ENCODE results near the gene FDX1. TPM values are rescaled to one million over a fixed set of nuclear protein-coding genes. Genes with fewer than 3 reads are reported as not detected.
"Not testable (repeated sequence)": the region's sequence is repeated elsewhere in the genome, so short reads cannot be mapped to it uniquely, and the experiment has no call there.

Gene FDX1, protein sequence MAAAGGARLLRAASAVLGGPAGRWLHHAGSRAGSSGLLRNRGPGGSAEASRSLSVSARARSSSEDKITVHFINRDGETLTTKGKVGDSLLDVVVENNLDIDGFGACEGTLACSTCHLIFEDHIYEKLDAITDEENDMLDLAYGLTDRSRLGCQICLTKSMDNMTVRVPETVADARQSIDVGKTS
- 5.9 and 8.1 TPM in 2 replicates for total RNA-seq

DNA sequence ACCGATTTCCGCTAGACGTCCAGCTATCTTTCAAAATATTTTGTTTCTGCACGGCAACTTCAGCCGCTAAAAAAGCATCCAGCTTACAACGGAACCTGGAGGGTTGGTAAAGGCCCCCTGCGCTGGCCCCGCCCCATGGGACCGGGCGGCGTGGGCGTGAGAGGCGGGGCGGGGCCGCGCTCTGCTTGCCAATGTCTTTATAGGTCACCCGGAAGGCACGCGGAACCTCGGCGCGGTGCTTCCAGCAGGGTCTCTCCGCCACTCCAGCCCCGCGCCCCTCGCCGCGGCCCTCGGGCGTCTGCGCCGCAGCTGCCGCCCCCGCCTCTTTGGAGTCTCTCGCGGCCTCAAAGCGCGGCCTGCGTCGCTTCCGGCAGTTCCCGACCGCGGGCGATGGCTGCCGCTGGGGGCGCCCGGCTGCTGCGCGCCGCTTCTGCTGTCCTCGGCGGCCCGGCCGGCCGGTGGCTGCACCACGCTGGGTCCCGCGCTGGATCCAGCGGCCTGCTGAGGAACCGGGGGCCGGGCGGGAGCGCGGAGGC lies at the start of gene FDX1:
Gene FDX1 (plus strand): TSS at position 218 of the 536 bp plus-strand sequence. CDS start 173 bp downstream, at position 391.
- peak; percentile 83 to 84 for DNase-seq (ENCODE audit: low read depth in 2 of 2)

DNA sequence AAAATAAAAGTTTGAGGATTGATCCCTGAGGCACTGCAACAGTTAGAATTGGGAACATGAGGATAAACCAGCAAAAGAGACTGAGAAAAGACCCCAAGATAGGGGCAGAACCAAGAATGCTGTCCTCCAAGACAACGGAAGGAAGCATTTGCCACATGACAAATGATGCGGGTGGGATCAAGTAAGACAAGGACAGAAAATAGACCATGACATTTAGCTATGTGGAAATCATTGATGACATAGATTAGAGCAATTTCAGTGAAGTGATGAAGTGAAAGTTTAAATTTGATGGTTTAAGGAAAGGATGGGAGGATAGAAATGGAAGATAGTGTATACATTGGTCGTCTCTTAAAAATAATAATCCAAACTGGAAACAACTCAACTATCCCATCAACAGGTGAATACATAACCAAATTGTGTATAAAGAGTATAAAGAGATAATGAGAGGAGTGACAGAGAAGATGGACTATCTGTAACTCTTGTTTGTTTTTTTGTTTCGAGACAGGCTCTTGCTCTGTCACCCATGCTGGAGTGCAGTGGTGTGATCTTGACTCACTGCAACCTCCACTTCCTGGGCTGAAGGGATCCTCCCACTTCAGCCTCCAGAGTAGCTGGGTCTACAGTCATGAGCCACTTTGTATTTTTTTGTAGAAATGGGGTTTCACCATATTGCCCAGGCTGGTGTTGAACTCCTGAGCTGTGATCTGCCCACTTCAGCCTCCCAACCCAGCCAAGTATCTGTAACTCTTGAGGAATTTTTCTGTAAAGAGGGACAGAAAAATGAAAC lies 48.7 kb upstream of the FDX1 start:
- no peak for DNase-seq (ENCODE audit: low read depth in 2 of 2)

DNA sequence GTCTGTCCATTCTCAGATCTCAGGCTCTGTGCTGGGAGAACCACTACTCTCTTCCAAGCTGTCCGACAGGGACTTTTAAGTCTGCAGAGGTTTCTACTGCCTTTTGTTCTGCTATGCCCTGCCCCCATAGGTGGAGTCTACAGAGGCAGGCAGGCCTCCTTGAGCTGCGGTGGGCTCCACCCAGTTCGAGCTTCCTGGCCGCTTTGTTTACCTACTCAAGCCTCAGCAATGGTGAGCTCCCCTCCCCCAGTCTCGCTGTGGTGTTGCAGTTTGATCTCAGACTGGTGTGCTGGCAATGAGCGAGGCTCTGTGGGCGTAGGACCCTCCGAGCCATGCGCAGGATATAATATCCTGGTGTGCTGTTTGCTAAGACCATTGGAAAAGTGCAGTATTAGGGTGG lies 41.5 kb upstream of the FDX1 start:
- not testable (repeated sequence) for DNase-seq (ENCODE audit: low read depth in 2 of 2)

DNA sequence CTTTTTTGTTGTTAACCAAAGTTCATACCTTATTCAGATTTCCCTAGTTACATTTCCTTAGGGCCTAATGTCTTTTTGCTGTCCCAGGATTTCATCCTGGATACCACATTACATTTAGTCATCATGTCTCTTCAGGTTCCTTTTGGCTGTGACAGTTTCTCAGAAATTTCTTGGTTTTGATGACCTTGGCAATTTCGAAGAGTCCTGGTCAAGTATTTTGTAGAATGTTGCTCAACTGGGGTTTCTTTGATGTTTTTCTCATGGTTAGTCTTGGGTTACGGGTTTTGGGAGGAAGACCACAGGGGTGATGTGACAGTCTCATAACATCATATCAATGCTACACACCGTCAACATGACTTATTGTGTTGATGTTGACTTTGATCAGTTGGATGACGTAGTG lies 39.8 kb upstream of the FDX1 start:
- no peak for DNase-seq (ENCODE audit: low read depth in 2 of 2)

DNA sequence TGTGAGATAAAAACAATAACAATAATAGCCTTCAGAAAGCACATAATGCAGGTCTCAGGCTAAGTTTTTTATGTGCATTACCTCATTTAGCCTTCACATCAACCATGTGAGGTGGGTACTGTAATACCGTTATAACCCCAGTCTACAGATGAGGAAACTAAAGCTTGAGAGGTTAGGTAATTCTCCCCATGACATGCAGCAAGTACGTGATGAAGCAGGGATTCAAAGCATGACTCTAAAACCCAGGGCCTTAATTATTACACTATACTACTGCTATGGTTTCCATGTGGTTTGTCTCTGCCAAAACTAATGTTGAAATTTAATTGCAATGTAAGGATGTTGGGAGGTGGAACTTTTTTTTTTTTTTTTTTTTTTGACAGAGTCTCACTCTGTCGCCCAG lies 37.7 kb upstream of the FDX1 start:
- DNase-seq (ENCODE audit: low read depth in 2 of 2), result no peak

DNA sequence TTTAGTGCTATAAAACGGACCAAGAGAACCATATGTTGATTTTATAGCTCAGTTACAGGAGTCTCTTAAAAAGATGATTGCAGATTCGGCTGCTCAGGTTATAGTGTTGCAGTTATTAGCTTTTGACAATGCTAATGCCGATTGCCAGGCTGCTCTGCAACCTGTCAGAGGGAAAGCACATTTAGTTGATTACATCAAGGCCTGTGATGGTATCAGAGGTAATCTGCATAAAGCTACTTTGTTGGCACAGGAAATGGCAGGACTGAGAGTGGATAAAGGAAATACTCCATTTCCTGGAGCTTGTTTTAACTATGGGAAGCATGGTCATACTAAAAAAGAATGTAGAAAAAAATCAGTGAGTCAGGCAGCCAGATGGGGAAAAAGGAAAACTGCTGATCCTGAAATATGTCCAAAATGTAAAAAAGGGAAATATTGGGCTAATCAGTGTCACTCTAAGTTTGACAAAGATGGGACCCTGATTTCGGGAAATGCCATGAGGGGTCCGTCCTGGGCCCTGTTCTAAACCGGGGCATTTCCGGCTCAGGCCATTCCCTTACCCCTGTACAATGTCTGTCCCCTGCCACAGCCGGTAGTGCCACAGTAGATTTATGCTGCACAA lies 32.0 kb upstream of the FDX1 start:
- peak; percentile 29 to 30 for DNase-seq (ENCODE audit: low read depth in 2 of 2)

DNA sequence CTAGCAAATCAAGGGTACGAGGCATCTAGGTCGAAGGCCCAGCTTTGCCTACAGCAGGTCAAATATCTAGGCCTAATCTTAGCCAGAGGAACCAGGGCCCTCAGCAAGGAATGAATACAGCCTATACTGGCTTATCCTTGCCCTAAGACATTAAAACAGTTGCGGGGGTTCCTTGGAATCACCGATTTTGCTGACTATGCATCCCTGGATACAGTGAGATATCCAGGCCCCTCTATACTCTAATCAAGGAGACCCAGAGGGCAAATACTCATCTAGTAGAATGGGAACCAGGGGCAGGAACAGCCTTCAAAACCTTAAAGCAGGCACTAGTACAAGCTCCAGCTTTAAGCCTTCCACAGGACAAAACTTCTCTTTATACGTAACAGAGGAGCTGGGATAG lies 26.2 kb upstream of the FDX1 start:
- not testable (repeated sequence) for DNase-seq (ENCODE audit: low read depth in 2 of 2)

DNA sequence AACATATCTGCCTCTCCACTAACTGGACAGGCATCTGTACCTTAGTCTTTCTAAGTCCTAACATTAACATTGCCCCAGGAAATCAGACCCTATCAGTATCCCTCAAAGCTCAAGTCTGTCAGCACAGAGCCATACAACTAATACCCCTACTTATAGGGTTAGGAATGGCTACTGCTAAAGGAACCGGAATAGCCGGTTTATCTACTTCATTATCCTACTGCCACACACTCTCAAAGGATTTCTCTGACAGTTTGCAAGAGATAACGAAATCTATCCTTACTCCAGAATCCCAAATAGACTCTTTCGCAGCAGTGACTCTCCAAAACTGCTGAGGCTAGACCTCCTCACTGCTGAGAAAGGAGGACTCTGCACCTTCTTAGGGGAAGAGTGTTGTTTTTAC lies 24.1 kb upstream of the FDX1 start:
- DNase-seq (ENCODE audit: low read depth in 2 of 2), result not testable (repeated sequence)

DNA sequence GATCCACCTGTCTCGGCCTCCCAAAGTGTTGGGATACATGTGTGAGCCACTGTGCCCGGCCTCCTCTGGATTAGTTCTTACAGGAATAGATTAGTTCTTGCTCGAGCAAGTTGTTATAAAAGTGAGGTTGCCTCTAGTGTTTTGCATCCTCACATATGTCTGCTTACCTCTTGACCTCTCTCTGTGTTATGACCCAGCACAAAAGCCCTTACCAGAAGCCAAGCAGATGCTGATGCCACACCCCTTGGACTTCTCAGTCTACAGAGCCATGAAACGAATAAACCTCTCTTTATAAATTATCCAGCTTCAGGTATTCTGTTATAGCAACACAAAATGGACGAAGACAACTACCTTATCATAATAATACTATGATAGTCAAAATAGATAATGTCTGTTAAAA lies 22.4 kb upstream of the FDX1 start:
- no peak for DNase-seq (ENCODE audit: low read depth in 2 of 2)

DNA sequence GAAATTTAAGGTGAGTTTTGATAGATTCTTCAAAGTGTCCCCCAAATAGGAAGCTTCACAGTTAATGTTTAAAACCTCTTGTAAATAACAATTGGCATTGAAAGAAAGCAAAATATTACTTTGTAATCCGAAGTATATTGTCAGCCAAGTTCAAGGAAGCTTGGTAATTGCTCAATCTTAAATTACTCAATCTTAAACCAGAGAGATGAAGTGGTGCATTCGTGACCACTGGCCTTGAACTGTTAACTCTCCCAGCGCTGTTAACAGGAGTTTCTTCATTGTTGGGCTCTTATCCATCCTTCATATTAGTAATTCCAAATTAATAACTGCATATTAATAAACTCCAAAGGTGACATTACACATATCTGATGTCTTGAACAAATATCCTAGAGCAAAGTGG lies 20.6 kb upstream of the FDX1 start:
- DNase-seq (ENCODE audit: low read depth in 2 of 2), result no peak

DNA sequence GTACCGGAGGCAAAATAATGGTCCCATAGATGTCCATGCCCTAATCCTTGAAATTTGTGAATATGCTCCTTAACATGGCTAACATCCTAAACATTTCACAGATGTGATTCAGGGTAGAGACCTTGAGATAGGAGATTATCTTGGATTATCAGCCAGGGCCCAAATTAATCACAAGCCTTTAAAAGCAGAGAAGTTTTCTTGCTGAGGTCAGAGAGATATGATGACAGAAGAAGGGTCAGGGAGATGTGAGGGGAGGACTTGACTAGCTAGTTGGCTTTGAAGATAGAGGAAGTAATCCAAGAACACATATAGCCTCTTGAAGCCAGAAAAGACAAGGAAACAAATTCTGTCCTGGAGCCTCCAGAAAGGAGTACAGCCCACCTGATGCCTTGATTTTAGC lies 19.1 kb upstream of the FDX1 start:
- no peak for DNase-seq (ENCODE audit: low read depth in 2 of 2)

DNA sequence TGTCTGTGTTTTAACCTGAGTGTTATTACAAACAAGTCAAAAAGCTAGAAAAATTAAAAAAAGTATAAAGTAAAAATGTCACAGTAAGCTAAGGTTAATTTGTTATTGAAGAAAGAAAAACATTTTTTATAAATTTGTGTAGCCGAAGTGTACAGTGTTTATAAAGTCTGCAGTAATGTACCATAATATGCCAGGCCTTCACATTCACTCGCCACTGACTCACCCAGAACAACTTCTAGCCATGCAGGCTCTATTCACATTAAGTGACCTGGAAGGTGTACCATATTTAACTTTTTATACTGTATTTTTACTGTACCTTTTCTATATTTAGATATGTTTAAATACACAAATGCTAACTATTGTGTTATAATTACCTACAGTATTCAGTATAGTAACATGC lies 14.7 kb upstream of the FDX1 start:
- no peak for DNase-seq (ENCODE audit: low read depth in 2 of 2)

DNA sequence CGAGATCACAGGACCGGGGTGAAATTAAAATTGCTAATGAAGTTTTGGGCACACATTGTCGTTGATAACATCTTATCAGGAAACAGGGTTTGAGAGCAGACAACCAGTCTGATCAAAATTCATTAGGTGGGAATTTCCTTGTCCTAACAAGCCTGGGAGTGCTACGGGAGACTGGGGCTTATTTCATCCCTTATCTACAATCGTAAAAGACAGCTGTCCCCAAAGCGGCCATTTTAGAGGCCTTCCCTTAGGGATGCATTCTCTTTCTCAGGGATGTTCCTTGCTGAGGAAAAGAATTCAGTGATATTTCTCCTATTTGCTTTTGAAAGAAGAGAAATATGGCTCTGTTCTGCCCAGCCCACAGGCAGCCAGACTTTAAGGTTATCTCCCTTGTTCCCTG lies 8.1 kb upstream of the FDX1 start:
- DNase-seq (ENCODE audit: low read depth in 2 of 2), result not testable (repeated sequence)

DNA sequence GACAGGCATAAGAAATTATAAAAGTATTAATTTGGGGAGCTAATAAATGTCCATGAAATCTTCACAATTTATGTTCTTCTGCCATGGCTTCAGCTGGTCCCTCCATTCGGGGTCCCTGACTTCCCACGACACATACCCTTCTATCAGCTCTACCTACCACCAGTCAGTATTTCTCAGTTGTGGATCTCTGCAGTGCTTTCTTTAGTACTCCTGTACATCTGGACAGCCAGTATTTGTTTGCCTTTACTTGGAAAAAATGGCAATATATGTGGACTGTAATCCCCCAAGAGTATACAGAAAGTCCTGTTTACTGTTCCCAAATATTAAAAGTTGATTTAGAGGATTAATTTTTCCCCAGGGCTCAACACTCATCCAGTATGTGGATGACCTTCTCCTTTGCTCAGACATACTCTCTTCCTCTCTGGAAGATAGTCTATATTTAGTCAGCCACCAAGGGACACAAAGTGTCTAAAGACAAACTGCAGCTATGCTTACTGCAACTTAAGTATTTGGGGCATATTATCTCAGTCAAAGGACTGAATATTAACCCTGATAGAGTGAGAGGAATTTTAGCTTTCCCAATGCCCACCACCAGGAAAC lies 7.3 kb upstream of the FDX1 start:
- DNase-seq (ENCODE audit: low read depth in 2 of 2), result no peak

DNA sequence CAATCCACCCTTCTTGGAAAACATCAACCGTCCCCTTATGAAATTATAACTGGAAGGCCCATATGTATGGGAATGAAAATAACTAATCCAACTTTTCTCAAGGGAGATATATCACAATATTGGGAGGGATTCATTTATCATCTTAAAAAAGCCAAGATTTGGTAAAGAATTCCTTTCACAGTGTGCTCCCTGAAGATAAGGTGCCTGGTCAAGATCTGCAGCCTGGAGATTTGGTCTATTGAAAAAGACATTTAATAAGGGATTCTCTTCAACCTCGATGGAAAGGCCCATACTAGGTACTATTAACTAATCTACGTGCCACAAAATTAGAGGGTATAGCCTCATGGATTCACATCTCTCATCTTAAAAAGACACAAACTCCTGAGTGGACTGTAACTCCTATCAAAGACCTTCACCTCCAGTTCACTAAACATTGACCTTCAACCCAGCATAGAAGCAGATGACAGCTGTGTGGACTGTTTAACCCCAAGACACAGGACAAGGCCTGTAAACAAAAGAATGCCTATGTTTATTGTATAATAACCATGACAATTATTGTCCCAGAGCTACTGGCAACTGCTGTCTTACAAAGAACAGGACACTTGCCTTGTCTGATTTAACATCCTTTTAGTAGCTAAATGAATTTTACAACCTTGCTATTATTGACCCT lies 4.8 kb upstream of the FDX1 start:
- DNase-seq (ENCODE audit: low read depth in 2 of 2), result no peak

DNA sequence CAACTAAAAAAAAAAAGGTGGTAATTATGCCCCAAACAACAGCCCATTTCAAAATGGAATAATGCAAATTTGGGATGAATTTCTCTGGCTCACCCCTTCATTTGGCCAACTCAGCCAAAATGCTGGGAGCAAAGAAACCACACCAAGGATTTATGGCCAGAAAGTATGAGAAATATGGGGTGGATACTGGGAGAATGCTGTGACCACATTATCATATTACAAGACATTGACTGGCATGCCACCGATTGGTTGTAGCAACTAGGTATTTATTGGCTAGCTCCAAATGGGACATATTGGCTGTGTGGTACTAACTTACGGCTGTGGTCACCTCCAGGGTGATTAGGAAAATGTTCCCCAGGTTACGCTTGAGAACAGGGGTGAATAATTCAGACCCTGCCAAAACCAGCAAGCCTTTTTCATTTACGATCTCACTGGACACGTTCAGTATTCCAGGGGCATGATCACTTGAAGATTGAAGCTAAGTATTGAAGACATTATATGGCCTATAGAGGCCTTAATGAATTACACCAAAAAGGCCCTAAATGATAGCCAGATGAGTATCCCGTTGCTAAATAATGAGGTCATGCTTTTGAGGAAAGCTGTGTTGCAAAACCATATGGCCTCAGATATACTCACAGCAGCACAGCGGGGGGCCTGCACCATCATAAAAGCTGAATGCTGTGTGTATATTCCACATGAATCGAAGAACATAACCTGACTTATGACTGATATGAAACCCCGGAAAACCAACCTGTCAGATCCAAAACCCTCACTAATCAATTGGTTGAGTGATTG lies 3.8 kb upstream of the FDX1 start:
- DNase-seq (ENCODE audit: low read depth in 2 of 2), result no peak

DNA sequence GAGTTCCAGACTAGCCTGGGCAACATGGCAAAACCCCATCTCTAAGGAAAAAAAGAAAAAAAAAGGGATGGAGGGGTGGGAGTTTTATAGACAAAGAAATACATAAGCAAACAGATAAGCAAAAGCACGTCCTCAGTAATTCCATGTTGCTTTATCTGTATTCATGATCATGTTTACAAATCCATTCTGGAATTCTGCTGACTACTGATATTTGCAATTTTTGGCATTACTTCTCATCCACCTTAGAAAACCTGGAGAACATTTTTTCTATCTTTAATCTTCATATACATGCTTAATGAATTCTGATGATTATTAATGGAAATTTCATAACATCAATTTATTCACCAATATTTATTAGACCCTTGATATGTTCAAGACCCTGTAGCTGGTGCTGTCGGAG lies 1.7 kb upstream of the FDX1 start:
- no peak for DNase-seq (ENCODE audit: low read depth in 2 of 2)

DNA sequence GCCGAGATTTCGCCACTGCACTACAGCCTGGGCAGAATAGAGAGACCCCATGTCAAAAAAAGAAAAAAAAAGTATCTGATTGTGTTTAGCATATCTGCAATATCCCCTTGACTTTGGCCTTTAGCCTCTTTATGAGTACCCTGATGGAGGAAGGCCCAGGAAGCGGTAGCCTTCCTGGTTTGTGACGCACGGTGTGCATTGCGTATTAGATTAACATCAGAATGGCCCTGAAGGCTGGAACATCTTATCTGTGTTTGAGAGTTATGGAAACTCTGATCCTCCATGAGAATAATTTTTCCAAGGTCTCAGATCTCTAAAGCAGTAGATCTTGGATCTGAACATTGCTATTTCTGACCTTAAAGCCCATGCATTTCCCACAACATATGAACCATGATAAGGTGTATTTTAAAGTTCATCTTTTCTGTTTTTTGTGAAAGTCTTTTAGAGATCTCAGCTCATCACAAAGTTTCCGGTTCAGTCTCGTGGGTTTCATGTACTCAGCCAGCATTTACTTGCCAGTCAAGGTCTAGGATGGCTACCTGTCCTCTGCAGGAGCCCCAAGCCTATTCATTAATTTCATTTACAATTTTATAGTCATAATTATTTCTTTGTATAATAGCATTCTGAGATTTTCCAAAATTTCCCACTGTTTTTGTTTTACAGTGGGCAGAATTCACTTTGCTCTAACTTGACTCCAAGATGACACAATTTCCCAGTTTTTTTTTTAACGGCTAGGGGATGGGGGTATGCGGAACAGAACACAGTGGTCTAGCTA lies 605 bp upstream of the FDX1 start:
- no peak for DNase-seq (ENCODE audit: low read depth in 2 of 2)

DNA sequence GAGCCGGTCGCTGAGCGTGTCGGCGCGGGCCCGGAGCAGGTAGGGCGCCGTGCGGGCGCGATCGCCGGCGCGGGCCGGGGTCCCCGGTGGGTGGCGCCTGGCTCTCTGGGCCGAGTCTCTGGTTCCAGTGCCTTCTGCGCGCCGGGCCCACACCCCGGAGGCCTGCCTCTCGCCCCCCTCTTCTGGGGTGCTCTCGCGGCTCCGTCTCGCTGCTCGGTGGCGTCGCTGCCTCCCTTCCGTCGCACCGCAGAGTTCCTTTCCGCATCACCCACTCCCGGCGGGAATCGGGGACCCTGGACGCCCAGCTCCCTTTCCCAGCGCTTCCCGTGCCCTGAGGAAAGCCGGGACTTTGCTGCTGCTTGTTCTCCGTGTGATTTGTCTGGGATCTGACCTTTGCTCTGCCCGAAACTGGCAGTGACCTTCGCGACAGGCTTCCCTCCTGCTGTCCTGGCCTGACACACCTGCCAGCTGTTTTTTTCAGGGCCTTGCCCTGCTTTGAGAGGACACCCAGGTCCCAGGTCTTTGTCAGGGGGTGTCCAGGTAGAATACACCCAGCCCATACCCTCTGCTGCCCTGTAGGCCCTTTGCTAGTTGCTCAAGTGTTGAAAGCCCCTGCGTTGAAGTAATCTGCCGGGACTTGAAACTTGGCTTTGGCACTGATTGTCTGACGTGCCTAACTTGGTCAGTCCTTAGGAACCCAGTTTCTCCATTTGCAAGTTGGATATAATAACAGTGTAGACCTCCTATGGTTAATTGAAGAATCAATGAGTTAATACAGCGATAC lies 711 bp downstream of the FDX1 start:
- peak in 1 of 2 donors; percentile 24 for DNase-seq (ENCODE audit: low read depth in 2 of 2)

All from dermis microvascular lymphatic vessel endothelial cell (primary cell).